G401 (cell line): ENCODE measurements around the gene INPP4B. TPM values are rescaled to one million over a fixed set of nuclear protein-coding genes. Genes with fewer than 3 reads are reported as not detected.

Experiments used
- DNase-seq: peaks from one replicate; pipeline ENCODE4 v3.0.0-alpha.2; 2015; ENCODE audit warnings: low spot score
- in situ Hi-C: cut with HindIII; loops from 2 replicates; pipeline ENCODE4 v1.10.0; 2016; ENCODE audit warnings: low sequenced_read_pairs, mixed read lengths
- total RNA-seq: library from RNA; depleted of rRNA; stranded (reverse); fragments of >200 nt; shearing (Covaris generic); gene quantifications from 2 replicates; pipeline ENCODE4 v1.2.3, GENCODE V29; 2014

The INPP4B gene
- total RNA-seq, 1 experiment from 2014 or later = 70.7 TPM

- in situ Hi-C loops = no loop called here
- no peak for DNase-seq
These were observed 493.4 kb downstream of the INPP4B start for GRCh38 chr4:142352712-142353111.

DNA sequence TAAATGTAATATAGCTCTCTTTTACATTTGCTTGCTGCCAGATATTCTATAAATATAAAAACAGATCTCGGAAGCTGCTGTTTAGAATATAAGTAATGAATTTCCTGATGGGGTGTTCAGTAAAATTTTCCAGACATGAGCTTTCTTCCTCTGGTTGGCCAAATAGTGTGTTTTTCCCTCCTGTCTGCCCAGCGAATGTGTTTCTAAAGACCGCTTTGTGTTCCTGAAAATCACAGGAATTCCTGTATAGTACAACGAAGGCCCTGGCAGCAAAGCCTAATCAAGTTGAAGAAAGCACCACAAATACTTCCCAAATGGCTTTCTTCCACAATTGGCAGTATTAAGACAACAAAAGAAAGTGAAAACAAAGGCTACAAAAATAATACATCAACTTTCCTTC lies 494.1 kb downstream of the INPP4B start:
- DNase-seq = no peak
- in situ Hi-C loops = no loop called here

DNA sequence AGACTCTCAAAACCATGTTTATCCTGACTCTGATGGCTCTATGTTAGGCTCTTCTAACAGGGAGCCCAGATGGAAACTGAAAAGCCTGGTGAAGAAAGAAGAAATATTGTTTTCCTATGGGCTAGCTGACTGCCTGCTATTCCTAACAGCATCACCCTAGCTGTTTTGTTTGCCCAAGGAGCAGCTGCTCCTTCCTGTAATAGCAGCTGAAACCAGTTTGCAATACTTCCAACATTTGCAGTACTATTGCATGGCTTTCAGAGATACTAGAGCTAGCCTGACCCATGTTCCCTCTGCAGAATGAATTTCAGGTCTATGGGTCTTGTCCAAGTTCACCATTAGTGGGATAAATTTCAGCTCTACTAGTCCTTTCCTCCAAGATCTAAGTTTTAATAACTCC lies 495.2 kb downstream of the INPP4B start:
- in situ Hi-C loops = no loop called here
- DNase-seq = no peak

DNA sequence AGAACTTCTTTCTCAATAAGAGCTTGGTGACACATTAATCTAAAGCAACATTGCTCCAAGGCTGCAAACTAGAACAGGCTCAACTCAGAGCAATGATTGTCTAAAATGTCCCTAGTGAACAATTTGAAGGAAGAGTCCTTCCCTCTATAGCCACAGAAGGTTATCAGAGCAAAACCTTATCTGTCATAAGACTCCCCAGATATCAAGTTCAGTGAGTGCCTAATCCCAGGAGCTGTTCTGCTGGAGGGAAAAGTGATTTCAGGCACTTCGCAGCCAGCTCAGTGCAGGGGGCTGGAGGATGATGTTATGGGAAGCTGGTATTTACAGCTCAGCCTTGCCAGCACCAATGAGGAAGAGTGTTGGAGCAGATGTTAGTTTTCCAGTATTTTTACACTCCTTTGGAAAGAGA lies 497.5 kb downstream of the INPP4B start:
- in situ Hi-C loops = no loop called here
- no peak for DNase-seq

DNA sequence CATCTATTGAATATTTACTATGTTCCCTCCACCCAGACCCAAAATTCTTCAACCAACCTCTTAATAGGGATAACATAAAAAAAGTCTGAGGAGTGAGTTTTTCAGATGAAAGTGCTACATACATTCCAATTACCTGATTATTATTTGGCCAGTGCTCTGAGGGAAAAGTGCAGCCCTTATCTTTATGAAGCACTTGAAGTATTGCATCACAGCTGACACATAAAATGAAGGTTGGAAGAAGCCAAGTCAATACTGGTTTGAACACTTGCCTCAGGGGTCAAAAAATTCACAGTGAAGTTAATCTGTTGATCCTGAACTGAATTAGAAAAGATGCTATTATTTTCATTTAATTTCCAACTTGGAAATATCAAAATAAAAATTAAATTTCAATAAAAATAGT lies 498.9 kb downstream of the INPP4B start:
- in situ Hi-C loops = no loop called here
- no peak for DNase-seq

- DNase-seq = no peak
- in situ Hi-C loops = no loop called here
These were observed 500.2 kb downstream of the INPP4B start for GRCh38 chr4:142345924-142346323.

DNA sequence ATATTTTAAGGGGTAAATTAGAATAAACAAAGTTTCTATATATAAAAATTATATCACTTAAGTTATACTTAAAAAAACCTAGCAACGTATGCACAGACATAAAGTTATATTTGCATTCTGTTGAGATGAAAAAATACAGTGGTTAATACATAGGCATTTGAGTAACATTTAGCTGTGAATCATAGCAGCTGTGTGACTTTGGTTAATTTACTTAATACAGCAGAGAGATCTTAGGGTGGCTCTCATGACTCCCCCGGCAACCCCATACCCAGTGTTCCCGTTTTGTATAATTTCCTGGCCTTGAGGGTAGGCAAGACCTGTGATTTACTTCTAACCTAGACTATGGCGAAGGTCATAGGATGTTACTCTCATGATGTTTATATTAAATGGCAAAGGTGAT lies 504.8 kb downstream of the INPP4B start:
- DNase-seq = no peak
- in situ Hi-C loops = no loop called here

GRCh38 chr4:142339053-142339452 lies 507.0 kb downstream of the INPP4B start:
- in situ Hi-C loops = no loop called here
- no peak for DNase-seq

GRCh38 chr4:142336251-142336934 lies 509.7 kb downstream of the INPP4B start:
- no peak for DNase-seq
- in situ Hi-C loops = no loop called here

DNA sequence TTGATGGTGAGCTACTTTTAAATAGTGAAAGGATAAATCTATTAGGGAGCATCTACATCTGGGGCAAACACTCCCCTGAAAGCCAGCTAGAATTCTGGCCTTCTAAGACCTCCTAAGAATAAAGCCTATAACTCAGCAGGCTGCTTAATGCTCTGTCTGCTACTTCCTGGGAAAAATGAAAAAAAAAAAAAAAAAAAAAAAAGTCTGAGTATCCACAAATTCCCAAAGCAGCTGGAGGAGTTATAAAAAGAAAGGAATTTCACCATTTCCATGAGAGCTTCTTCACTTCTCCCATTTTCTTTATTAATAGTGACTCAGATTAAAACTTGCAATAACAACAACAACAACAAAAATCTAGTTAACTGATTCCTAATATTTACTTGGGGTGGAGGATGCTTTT lies 511.2 kb downstream of the INPP4B start:
- in situ Hi-C loops = no loop called here
- no peak for DNase-seq

DNA sequence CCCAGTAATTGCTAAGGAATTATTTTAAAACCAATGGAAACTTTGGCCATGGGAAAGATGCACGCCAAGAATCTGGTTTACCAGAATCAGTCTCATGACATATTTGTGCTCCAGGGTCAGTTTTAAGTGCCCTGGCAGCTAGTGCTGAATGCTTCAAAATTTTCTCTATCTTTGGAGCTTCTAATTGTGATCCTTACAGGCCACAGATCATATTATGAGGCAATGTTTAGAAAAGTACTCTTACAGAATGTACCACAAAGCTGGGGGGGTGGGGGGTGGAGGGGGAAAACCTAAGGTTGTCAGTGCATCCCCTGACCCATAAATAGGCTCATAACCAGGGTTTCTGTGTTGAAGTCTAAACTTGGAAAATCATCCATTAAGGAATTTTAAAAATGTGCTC lies 514.5 kb downstream of the INPP4B start:
- in situ Hi-C loops = no loop called here
- DNase-seq = no peak

GRCh38 chr4:142331132-142331531 lies 515.0 kb downstream of the INPP4B start:
- DNase-seq = no peak
- in situ Hi-C loops = no loop called here

DNA sequence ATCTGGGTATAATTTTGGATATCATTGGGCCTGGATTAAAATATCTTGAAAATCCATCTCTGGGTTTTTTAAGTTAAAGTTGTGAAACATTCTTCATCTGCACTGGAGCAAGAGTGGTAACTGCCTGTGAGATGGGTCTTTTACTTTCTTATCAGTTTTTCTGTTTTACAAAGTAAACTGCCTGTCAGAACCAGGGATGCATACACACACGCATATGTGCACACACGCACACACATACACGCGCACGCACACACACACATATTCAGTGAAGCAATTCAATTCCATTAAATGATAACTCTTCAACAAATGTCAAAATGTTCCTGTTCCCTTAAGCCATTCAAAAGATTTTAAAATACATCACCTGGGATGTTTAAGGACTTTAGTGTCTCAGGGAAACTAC lies 515.8 kb downstream of the INPP4B start:
- DNase-seq = no peak
- in situ Hi-C loops = no loop called here

DNA sequence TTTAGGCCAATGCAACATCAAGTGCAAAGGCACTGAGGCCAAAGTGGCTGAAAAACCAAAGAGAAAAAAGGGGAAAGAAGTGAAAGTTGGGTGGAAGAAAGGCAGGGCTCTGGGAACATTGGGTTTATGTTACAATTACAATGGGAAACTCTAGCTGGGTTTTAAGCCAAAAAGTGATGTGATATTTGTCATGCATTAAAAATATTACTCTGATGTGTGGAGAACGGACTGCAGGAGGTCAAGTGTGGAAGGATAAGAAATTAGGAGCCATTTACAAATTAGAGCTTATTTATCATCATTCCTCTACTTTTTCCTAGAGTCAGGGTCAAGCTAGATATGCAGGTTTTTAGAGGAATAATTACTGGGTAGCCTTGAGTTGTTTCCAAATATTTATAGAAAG lies 516.8 kb downstream of the INPP4B start:
- in situ Hi-C loops = no loop called here
- no peak for DNase-seq

DNA sequence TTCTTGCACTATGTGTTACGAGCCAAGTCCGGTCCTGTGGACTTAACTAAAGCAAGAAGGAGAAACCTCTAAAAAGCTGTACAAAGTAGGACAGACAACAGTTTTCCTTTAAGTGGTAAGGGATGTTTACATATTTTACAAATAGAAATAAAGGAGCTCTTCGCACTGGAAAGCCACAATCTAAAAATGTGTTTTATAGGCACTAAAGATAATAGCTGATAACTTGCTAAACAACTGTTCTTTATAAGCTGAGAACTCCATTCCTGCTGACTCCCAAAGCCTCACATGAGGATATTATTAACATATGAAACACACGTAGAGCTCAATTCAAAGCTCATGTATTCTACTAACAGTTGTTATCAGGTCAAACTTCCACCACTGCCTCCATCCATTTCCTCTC lies 519.9 kb downstream of the INPP4B start:
- DNase-seq = no peak
- in situ Hi-C loops = no loop called here

DNA sequence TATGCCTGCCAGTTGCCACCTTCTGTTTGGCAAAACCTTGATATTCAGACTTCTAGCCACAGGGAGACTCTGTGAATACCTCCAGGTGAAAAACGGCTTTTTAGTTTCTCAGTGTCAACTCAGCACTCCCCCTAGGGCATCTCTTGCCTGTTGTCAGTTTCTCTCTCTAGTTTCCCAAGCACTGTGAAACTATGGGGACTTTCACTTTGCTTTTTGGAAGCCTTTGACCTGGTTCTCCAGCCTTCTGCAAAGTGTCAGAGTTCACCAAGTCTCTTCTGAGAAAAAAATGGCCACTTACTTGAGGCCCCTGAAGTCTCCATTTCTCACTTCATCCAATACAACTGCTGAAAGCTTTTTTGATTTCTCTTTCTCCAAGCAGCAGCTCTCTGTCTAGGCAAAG lies 521.5 kb downstream of the INPP4B start:
- in situ Hi-C loops = no loop called here
- DNase-seq = no peak

- no peak for DNase-seq
- in situ Hi-C loops = no loop called here
These were observed 523.1 kb downstream of the INPP4B start for GRCh38 chr4:142322996-142323395.

DNA sequence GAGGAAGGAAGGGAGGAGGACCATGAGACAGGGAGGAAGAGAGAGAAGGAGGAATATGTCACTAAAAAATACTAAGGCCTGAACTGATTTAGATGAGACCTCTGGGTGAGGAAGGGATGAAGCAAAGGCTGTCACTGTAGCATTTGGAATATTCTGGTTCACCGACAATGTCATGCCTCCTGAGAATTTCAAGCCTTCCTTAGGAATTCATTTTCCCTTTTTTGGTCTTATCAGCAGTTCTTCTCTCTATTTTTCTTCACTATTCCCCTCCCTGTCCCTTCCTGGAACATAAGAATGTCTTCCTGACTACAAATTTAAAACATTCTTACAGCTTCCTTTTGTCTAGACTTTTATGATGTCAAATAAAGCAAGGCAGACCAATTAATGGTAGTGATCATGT lies 527.8 kb downstream of the INPP4B start:
- in situ Hi-C loops = no loop called here
- no peak for DNase-seq

GRCh38 chr4:142316913-142317312 lies 529.2 kb downstream of the INPP4B start:
- DNase-seq = no peak
- in situ Hi-C loops = no loop called here

GRCh38 chr4:142316025-142316424 lies 530.1 kb downstream of the INPP4B start:
- in situ Hi-C loops = no loop called here
- DNase-seq = no peak

GRCh38 chr4:142314686-142315085 lies 531.4 kb downstream of the INPP4B start:
- DNase-seq = no peak
- in situ Hi-C loops = no loop called here

- no peak for DNase-seq
- in situ Hi-C loops = no loop called here
These were observed 531.9 kb downstream of the INPP4B start for GRCh38 chr4:142314247-142314646.
